GM12878 (cell line): ENCODE measurements around the gene ARPC5L. TPM values are rescaled to one million over a fixed set of nuclear protein-coding genes. Genes with fewer than 3 reads are reported as not detected.

Experiments
- ATAC-seq: fragments of 200-7000 bp; cut with Tn5 transposase; 3 replicates; pipeline ENCODE4 v1.9.1; 2020; ENCODE audit warnings: mild to moderate bottlenecking, moderate library complexity
- BruUV-seq: library from RNA; stranded (reverse); fragments of 400-500 nt; replicated peaks from 2 replicates; lab custom pipeline; 2021; lab: Mats Ljungman, UMichigan
- CTCF ChIA-PET: fragments of 300-600 bp; sonication (Branson Sonifier 250); formaldehyde crosslinking; extraction: SDS; loops from one replicate; lab custom pipeline; 2021; ENCODE audit warnings: inconsistent platforms; lab: Yijun Ruan, JAX
- POLR2A ChIA-PET: fragments of 350-600 bp; formaldehyde crosslinking; extraction: SDS; loops from one replicate; lab custom pipeline; 2021; ENCODE audit warnings: inconsistent platforms; lab: Charles Lee
- RAD21 ChIA-PET: fragments of 300-600 bp; sonication (Branson Sonifier 250); formaldehyde crosslinking; loops from one replicate; lab custom pipeline; 2023; ENCODE audit warnings: antibody characterized with exemption; ENCODE audit not compliant: unreplicated experiment; lab: Charles Lee
- SMC1A ChIA-PET: fragments of 300-600 bp; sonication (Branson Sonifier 250); formaldehyde crosslinking; loops from one replicate; lab custom pipeline; 2023; ENCODE audit not compliant: unreplicated experiment, uncharacterized antibody; lab: Charles Lee
- DNase-seq: peaks from one replicate; pipeline ENCODE4 v3.0.0-alpha.2; 2011; ENCODE audit warnings: low read depth, low spot score
- FAIRE-seq: peaks from 3 replicates; lab custom pipeline; 2011; peaks lifted over from hg19 to GRCh38; lab: Jason Lieb, UNC
- H2AFZ ChIP-seq: 2 replicates; pipeline ENCODE4 v1.6.0; 2011; ENCODE audit warnings: low read depth, low read length, control low read depth; ENCODE audit not compliant: control insufficient read depth
- H3K27ac ChIP-seq: 2 replicates; pipeline ENCODE4 v1.5.1; 2011; ENCODE audit warnings: control low read depth; ENCODE audit not compliant: control insufficient read depth, insufficient read depth
- H3K27me3 ChIP-seq, 2 experiments: replicated peaks in 1 of 2; 2 replicates each; pipeline versions ENCODE4 v1.6.0 to v1.6.1; 2011; ENCODE audit warnings: low read length in 1 of 2; ENCODE audit not compliant: control insufficient read depth in 2 of 2, insufficient read depth in 2 of 2
- H3K36me3 ChIP-seq, 2 experiments: 2 replicates each; pipeline ENCODE4 v1.5.1; 2011; ENCODE audit warnings: low read length in 1 of 2; ENCODE audit not compliant: control insufficient read depth in 2 of 2, insufficient read depth in 2 of 2
- H3K4me1 ChIP-seq: 2 replicates; pipeline ENCODE4 v1.6.1; 2011; ENCODE audit warnings: mild to moderate bottlenecking, low read length, moderate library complexity, mixed read lengths; ENCODE audit not compliant: control insufficient read depth, insufficient read depth
- H3K4me2 ChIP-seq: 2 replicates; pipeline ENCODE4 v1.6.0; 2011; ENCODE audit warnings: control low read depth; ENCODE audit not compliant: control insufficient read depth, insufficient read depth
- H3K4me3 ChIP-seq: fragments of 200-600 bp; sonication (generic); 2 replicates; pipeline ENCODE4 v1.5.1; 2016
- H3K79me2 ChIP-seq: 2 replicates; pipeline ENCODE4 v1.6.0; 2011; ENCODE audit warnings: low read length; ENCODE audit not compliant: control insufficient read depth, insufficient read depth
- H3K9ac ChIP-seq: 2 replicates; pipeline ENCODE4 v1.8.0; 2011; ENCODE audit warnings: low read length, control low read depth, mixed read lengths; ENCODE audit not compliant: control insufficient read depth, insufficient read depth
- H3K9me3 ChIP-seq: replicated peaks from 3 replicates; pipeline ENCODE4 v1.5.1; 2011; ENCODE audit warnings: mild to moderate bottlenecking, low read length; ENCODE audit not compliant: control insufficient read depth, insufficient read depth
- H4K20me1 ChIP-seq: 2 replicates; pipeline ENCODE4 v1.6.0; 2011; ENCODE audit not compliant: control insufficient read depth, insufficient read depth
- IKZF1 ChIP-seq: fragments of 450-650 bp; conservative IDR thresholded peaks from 2 replicates; pipeline ENCODE4 v1.6.1; 2017; ENCODE audit warnings: antibody characterized with exemption, mild to moderate bottlenecking
- POLR2A ChIP-seq: IDR thresholded peaks from 2 replicates; pipeline ENCODE4 v1.6.1; 2011; ENCODE audit warnings: low read depth, mild to moderate bottlenecking, low read length
- POLR2AphosphoS5 ChIP-seq: IDR thresholded peaks from 2 replicates; pipeline ENCODE4 v1.6.1; 2011; ENCODE audit warnings: mild to moderate bottlenecking, low read length, inconsistent platforms
- USF2 ChIP-seq: IDR thresholded peaks from 2 replicates; pipeline ENCODE4 v1.6.1; 2011; ENCODE audit warnings: low read depth, low read length, improper control_type of control experiment, borderline replicate concordance
- WGBS: methylation state at CpG from one replicate; pipeline ENCODE4 v1.1.6; 2016; ENCODE audit warnings: low lambda C conversion rate; ENCODE audit not compliant: insufficient replicate concordance, insufficient coverage; ENCODE audit errors: missing lambda C conversion rate; 5-methylcytosine and 5-hydroxymethylcytosine counted together
- in situ Hi-C: fragments of 300-500 bp; cut with MboI; formaldehyde crosslinking; loops from 9 replicates; pipeline ENCODE4 v1.14.3; 2018; ENCODE audit warnings: mixed read lengths
- intact Hi-C: fragments of 100-400 bp; cut with micrococcal nuclease; formaldehyde crosslinking; loops from one replicate; pipeline ENCODE4 v1.14.2; 2022; ENCODE audit not compliant: unreplicated experiment
- polyA plus RNA-seq, 11 experiments: library from polyadenylated mRNA; depleted of rRNA in 4 of 11; unstranded in 6 of 11; stranded (reverse) in 5 of 11; fragments of >200 nt; fragmentation: Nextera tagmentation in 4 of 11; fragmentation: Illumina TruSeq in 1 of 11; extraction: Ambion mirVana in 4 of 11; extraction: Trizol in 1 of 11; gene quantifications; 1 replicate in 1 of 11; 2 replicates in 10 of 11; pipeline versions ENCODE4 v1.2.1 to v1.2.3, GENCODE V29; 2011 to 2016; ENCODE audit warnings: inconsistent platforms in 2 of 11, missing spikeins in 2 of 11, low read depth in 1 of 11
- total RNA-seq, 4 experiments: library from RNA; depleted of rRNA in 3 of 4; stranded (reverse); fragments of >200 nt in 3 of 4; fragmentation: Illumina TruSeq in 1 of 4; extraction: Trizol in 1 of 4; gene quantifications; 2 replicates each; pipeline versions ENCODE4 v1.2.1 to v1.2.3, GENCODE V29; 2013 to 2021

ARPC5L gene
- total and polyA plus RNA-seq, 10 of the 15 experiments (the other 5 are each of a cell fraction or from before 2014, with no cell fraction given) = 42.3 to 207 (median 104) TPM

GRCh38 chr9:124878518-124878917 is 16.6 kb downstream of the ARPC5L start:
- H3K36me3 ChIP-seq = peaks cover 37 to 44% of the 10 kb centered on the region in 2 experiments
- H3K4me2 ChIP-seq = no peak overlapping the region
- no peaks in the 10 kb centered on the region for H3K27me3 ChIP-seq
- ChIA-PET CTCF (interaction anchor here (0.8 to 1.9 kb wide), 4 partner anchors 26 to 112 kb away, joined by 3 to 5 read pairs (median 4); no protein-coding TSS in a partner anchor), SMC1A (interaction anchor here (2.0 kb wide), 1 partner anchor 15 kb away, joined by 6 read pairs; no protein-coding TSS in a partner anchor), POLR2A (interaction anchor here (1.2 to 1.5 kb wide), 2 partner anchors 11 to 16 kb away, joined by 4 to 5 read pairs; partner anchors contain the start of genes ARPC5L and RPL35), RAD21 (interaction anchor here (1.3 to 1.6 kb wide), 3 partner anchors 61 to 267 kb away, joined by 4 read pairs; no protein-coding TSS in a partner anchor)
- peaks cover 5% of the 10 kb centered on the region for H4K20me1 ChIP-seq
- no peak for DNase-seq
- no peak overlapping the region for H2AFZ ChIP-seq
- no peak for ATAC-seq
- in situ Hi-C loops (no loop called here), intact Hi-C loops (no loop called here)
- no peak for FAIRE-seq
- peaks cover 26% of the 10 kb centered on the region for H3K79me2 ChIP-seq
- 91% methylated on average over 6 of the region's 6 CpGs for WGBS
- no peak overlapping the region for H3K9ac ChIP-seq
- TF ChIP-seq USF2 = no peak
- peak; percentile 62 for TF ChIP-seq POLR2A
- peak; percentile 49; the same call in 1 of the 2 replicates for TF ChIP-seq POLR2AphosphoS5
- H3K27ac ChIP-seq = no peak overlapping the region
- peaks cover 11% of the 10 kb centered on the region for H3K4me1 ChIP-seq
- H3K9me3 ChIP-seq = no peaks in the 10 kb centered on the region
- BruUV-seq = TSS peak; percentile 72
- H3K4me3 ChIP-seq = no peak overlapping the region

- in situ Hi-C loops (no loop called here), intact Hi-C loops (no loop called here)
- H3K4me1 ChIP-seq = peaks cover 8% of the 10 kb centered on the region
- FAIRE-seq (no peak), DNase-seq (no peak), ATAC-seq (no peak)
- H3K4me3 ChIP-seq = no peak overlapping the region
- WGBS = 95% methylated on average over 10 of the region's 10 CpGs
- H3K9me3 ChIP-seq = no peaks in the 10 kb centered on the region
- ChIA-PET RAD21 (interaction anchor here (1.6 kb wide), 1 partner anchor 266 kb away, joined by 4 read pairs; no protein-coding TSS in a partner anchor), CTCF (interaction anchor here (1.7 kb wide), 2 partner anchors 15 to 27 kb away, joined by 3 to 5 read pairs; no protein-coding TSS in a partner anchor), POLR2A (interaction anchor here (0.6 to 1.2 kb wide), 2 partner anchors 12 to 735 kb away, joined by 4 to 5 read pairs; no protein-coding TSS in a partner anchor)
- H3K4me2 ChIP-seq = no peak overlapping the region
- peaks cover 31 to 37% of the 10 kb centered on the region in 2 experiments for H3K36me3 ChIP-seq
- peaks cover 19% of the 10 kb centered on the region for H3K79me2 ChIP-seq
- H2AFZ ChIP-seq = no peak overlapping the region
- no peak overlapping the region for H3K27ac ChIP-seq
- H4K20me1 ChIP-seq = no peaks in the 10 kb centered on the region; the same call in none of the 2 replicates
- TF ChIP-seq IKZF1 (no peak), POLR2A (peak; percentile 44)
- TF ChIP-seq, all 136 proteins: peak for 1
- H3K9ac ChIP-seq = no peak overlapping the region
- SMC1A ChIA-PET = interaction anchor here (0.6 to 1.6 kb wide), 2 partner anchors 17 to 61 kb away, joined by 3 to 4 read pairs; partner anchors contain the start of genes ARPC5L and RPL35
- no TSS peak for BruUV-seq
- no peaks in the 10 kb centered on the region for H3K27me3 ChIP-seq
These were observed 17.3 kb downstream of the ARPC5L start for GRCh38 chr9:124879226-124879625.
